Activated CD4-positive, alpha-beta T cell treated with anti-CD3 and anti-CD28 coated beads for 4 hours (primary cell): ENCODE results near the gene BST1.
"Not testable (repeated sequence)": the region's sequence is repeated elsewhere in the genome, so short reads cannot be mapped to it uniquely, and the experiment has no call there.

Source experiments
- DNase-seq, 2 donors: peaks; one replicate each; pipeline ENCODE4 v3.0.0-alpha.2; 2020

The BST1 gene

DNA sequence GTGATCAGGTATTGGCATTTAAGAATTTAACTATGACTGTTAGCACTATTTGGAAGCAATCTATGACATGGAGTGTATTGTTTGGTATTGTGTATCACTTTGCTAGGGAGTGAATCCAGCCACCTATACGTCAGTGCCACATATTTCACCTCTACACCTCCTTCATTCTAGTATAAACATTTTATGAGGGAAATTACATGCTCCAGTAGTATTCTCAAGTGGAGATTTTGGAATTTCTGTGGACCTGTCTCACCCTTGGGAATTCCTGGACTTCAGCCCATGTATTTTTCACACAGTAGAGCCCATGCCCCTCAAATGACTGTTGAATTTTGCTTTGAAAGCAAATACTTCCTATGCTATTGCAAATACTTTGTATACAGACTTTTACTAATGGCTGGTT, 11.3 kb downstream of the BST1 start:
- DNase-seq = no peak

DNA sequence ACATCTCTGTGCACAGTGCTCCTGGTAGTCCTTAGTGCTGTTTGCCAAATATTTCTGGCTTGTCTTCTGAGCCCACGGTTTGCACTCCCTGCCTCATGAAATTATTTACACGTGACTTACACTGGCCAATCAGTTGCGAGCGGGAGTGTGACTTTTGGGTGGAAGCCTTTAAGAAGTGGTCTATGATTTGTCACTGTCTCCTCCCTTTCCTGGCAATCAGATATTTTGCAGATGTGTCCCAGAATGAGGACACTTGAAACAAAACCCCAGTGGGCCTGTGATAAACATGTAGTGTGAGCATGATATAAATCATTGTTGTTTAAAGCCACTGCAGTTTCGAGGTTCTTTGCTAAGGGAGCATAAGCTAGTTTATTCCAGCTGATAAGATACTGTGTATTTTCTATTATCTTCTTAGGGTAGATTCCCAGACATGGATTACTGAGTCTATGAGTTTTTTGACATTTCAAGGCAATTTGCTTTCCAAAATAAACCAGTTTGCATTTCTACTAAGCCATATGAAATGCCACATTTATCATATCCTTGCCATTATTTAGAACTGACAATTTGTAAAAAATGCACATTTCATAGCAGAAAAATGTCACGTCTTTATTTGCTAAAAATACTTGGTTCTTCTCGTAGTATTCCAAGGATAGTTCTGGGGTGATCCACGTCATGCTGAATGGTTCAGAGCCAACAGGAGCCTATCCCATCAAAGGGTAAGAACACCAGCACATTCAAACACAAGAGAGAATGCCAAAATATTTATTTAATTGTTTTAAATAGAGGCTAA, 12.0 kb downstream of the BST1 start:
- DNase-seq = no peak

DNA sequence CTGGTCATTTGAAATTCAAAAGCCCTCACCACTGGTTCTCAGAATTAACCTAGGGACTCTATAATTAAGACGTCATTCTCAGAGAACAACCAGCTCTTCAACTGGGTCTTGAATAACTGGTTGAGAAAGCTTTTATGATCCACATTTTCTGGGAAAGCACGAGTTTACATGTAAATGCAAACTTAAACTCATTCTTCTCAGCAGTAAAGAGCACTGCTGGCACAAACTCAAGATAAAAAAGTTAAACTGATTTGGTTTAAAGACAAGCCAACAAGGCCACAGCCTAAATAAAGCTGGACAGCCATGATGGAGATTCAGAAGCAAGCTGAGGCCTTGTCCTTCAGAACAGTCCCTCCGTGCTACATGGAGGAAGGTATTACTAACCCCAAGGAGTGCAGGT, 13.2 kb downstream of the BST1 start:
- DNase-seq = no peak

- DNase-seq = no peak
Observed at GRCh38 chr4:15717086-15717485, 14.2 kb downstream of the BST1 start.

- no peak for DNase-seq
Observed at GRCh38 chr4:15717657-15718416, 15.0 kb downstream of the BST1 start.

DNA sequence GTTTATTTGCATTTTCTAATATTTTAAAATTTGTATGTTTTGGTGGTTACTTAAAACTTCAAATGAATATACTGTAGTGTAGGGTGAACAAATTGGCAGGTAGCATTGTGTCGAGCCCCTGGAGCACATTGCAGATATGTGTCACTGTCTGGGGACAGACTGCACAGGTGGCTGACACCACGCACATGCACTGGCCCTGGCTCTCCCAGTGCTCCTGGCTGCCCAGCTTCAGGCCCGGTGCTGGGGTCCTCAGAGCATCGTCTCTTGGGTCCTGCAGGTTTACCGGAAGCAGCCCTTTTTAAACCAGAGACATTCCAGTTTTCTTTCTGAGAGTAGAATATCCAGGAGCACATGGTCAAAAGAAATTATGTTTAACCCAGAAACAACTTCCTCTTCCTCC, 15.6 kb downstream of the BST1 start:
- DNase-seq = no peak

- no peak for DNase-seq
Observed at GRCh38 chr4:15718959-15719358, 16.1 kb downstream of the BST1 start.

GRCh38 chr4:15719506-15719905, 16.6 kb downstream of the BST1 start:
- no peak for DNase-seq

GRCh38 chr4:15720851-15721250, 18.0 kb downstream of the BST1 start:
- no peak for DNase-seq

- DNase-seq = no peak
Observed at GRCh38 chr4:15725608-15726007, 22.7 kb downstream of the BST1 start.

- peak; percentile 22 to 33 for DNase-seq
Observed at GRCh38 chr4:15729910-15730533, 27.2 kb downstream of the BST1 start.

DNA sequence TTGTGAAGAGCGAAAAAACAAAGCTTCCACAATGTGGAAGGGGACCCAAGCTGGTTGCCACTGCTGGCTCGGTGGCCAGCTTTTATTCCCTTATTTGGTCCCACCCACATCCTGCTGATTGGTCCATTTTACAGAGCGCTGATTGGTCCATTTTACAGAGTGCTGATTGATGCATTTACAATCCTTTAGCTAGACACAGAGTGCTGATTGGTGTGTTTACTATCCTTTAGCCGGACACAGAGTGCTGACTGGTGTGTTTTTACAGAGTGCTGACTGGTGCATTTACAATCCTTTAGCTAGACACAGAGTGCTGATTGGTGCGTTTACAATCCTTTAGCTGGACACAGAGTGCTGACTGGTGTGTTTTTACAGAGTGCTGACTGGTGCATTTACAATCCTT, 30.2 kb downstream of the BST1 start:
- DNase-seq = not testable (repeated sequence)

DNA sequence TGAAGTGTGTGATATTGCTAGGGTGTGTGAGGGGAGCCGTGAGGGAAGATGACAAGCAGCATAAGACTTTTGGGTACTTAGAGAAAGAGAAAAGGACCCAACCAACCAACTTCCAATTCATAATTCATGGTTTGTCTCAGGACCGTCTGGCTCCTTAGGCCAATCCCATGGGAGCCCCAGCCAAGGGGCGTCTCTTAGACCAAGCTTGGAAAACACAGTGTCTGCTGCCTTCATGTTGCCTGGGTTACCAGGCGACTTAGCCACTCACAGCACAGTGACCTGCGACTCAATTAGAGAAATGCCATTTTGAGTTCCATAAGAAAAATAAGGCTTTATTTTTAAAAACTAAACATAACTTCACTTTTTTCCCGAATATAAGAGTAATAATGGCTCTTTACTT, 32.7 kb downstream of the BST1 start:
- no peak for DNase-seq

DNA sequence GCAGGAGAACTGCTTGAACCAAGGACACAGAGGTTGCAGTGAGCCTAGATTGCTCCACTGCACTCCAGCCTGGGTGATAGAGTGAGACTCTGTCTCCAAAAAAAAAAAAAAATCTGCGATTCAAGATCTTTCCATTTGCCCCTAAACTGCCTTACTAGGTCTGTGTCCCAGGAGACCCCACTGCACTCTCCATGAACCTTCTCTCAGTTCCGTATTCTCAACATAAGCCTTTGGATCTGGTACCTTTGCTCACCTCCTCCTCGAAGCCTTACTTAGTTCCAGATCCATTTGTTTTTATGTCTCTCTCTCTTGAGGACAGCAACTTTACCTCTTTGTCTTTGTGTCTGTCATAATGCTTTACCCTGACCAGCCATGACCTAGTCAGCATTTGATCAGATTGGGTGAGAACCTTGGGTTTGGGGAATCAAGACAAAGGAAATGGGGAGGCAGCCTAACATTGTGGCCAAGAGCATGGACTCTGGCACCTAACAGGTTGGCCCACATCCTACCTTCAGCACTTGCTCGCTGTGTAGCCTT, 33.7 kb downstream of the BST1 start:
- no peak for DNase-seq

- no peak for DNase-seq
Observed at GRCh38 chr4:15737255-15737654, 34.4 kb downstream of the BST1 start.

DNA sequence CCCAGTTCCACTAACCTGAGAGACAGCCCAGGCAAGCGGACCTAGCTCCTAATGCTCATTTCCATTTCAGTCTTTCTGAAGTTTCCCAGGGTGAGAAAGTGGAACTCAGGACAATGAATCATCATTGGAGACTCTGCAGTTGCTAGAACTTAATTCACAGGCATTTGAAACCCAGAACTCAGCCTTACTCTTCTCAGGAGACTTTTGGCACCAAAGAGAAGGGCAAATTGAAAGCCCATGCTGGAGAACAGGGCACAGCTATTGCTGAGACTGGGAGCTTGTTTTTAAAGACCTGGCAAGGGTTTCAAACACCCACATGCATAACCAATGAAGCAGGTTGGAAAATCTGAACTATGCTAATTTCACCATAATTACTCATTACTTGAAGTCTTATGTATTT, 36.0 kb downstream of the BST1 start:
- no peak for DNase-seq

GRCh38 chr4:15740764-15741404, 38.0 kb downstream of the BST1 start:
- DNase-seq = no peak

DNA sequence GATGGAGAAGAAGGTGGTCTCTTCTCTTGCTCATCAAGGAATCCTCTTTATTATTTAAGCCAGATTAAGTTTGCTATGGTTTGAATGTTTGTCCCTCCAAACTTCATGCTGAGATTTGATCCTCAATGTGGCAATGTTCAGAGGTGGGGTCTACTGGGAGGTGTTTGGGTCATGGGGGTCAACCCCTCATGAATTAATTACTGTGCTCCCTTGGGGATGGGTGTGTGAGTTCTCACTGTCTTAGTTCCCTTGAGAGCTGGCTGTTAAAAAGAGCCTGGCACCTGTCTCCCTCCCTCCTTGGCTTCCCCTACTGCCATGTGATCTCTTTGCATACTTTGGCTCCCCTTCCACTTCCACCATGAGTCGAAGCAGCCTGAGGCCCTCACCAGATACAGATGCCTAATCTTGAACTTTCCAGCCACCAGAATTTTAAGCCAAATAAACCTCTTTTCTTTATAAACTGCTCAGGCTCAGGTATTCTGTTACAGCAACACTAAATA, 39.3 kb downstream of the BST1 start:
- DNase-seq = no peak

DNA sequence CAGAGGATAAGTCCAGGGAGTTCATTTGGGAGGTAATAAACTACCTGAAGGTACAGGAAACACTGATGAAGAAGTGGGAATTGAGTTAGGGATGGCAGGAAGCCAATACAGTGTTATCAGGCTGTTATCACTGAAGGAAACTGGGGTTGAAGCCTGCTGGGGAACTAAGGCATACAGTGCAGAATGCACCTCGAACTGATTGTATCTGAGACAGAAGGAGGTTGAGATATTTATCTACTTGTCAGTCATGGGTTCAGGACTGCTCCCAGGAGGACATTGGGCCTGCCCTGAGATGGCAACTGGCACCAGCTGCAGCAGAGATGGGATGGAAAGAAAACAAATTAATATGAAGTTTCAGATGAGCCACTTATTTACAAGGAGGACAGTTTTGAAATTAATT, 39.8 kb downstream of the BST1 start:
- DNase-seq = no peak

DNA sequence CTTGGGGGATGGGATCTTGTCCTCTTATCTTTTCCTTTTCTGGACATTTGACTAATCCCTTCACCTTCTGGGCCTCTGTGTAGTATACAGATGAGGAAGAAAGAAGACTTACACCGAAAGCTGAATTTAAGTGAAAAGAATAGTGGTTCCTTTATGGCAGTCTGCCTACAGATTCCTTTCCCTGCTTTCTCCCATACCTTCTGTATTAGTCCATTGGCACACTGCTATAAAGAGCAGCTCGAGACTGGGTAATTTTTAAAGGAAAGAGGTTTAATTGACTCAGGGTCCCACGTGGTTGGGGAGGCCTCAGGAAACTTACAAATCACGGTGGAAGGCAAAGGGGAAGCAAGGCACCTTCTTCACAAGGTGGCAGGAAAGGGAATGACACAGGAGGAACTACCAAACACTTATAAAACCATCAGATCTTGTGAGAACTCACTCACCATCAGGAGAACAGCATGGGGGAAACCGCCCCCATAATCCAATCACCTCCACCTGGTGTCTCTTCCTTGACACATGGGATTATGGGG, 41.2 kb downstream of the BST1 start:
- DNase-seq = no peak

DNA sequence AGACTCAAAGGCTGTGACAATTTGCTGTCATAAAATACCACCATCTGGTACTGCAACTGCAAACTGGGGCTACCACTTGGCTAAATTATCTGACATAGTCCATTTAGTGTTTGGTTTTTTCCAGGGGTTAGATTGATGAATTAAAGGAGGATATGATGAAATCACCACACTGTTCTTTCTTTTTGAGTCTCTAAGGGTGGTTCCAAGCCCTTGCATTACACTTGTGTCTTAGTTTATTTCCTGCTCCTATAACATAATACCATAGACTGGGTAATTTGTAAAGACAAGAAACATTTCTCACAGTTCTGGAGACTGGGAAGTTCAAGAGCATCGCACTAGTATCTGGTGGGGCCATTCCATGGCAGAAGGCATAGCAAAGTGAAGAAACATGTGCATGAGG, 43.2 kb downstream of the BST1 start:
- DNase-seq = no peak

DNA sequence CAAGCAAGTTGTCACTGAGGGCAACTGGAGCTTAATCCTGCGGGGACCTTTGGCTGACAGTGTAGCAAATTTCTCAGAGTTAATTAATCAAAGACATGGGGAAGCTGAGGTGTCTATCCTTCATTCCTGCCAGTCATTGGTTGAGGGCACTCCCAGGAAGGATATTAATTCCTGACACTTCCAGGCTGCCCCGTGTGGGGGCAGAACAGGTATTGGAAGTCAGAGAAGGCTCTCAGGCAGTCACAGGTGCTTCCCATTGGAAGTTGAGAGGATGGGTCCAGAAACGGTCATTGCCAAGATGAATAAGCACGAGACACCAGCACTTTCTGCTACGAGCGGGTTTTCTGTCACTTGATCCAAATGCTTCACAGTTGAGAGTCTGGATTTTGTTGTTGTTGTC, 46.1 kb downstream of the BST1 start:
- DNase-seq = no peak

DNA sequence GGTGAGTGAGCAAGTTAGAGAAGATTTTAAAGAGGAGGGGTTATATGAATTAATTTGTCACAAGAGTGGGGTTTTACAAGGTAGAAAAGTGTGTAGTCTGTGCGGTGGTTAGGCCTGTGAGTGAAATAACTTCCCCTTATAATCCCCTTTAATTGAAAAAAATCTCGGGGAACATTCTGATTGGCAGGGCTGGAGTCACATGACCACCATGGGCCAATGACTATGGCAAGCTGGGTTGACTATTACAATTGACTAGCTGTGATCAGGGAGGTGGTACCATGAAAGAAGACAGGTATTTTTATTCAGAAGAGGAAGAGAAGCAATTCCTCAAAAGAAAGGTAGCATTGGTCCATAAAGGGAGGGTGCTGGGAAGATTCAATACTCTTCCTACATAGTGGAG, 48.3 kb downstream of the BST1 start:
- no peak for DNase-seq
